Trophoblast cell (in vitro differentiated cells and primary cell): ENCODE results near the gene PGRMC2.
A peak's percentile ranks its signal among the peaks of the same experiment; 100 is the strongest.
"Not testable (repeated sequence)": the region's sequence is repeated elsewhere in the genome, so short reads cannot be mapped to it uniquely, and the experiment has no call there.

Experiments used
- DNase-seq, 2 donors: peaks; one replicate each; pipeline ENCODE4 v3.0.0-alpha.2; 2016
- H2AFZ ChIP-seq: 2 replicates; pipeline ENCODE4 v1.6.1; 2013; ENCODE audit warnings: low read length, moderate library complexity, mild to moderate bottlenecking; ENCODE audit not compliant: insufficient read depth, poor library complexity
- H2AK5ac ChIP-seq: 2 replicates; pipeline ENCODE4 v1.6.1; 2013; ENCODE audit warnings: mild to moderate bottlenecking, low read length
- H2BK120ac ChIP-seq: 2 replicates; pipeline ENCODE4 v1.6.1; 2013; ENCODE audit warnings: low read length, mild to moderate bottlenecking, moderate library complexity; ENCODE audit not compliant: insufficient read depth, poor library complexity
- H2BK12ac ChIP-seq: 2 replicates; pipeline ENCODE4 v1.6.1; 2013; ENCODE audit warnings: mild to moderate bottlenecking, low read length, moderate library complexity
- H2BK5ac ChIP-seq: 2 replicates; pipeline ENCODE4 v1.6.1; 2013; ENCODE audit warnings: low read length, low read depth, moderate library complexity, mild to moderate bottlenecking; ENCODE audit not compliant: poor library complexity
- H3K14ac ChIP-seq: 2 replicates; pipeline ENCODE4 v1.6.1; 2013; ENCODE audit warnings: mild to moderate bottlenecking, low read length
- H3K18ac ChIP-seq: 2 replicates; pipeline ENCODE4 v1.6.1; 2013; ENCODE audit warnings: mild to moderate bottlenecking, low read length
- H3K23ac ChIP-seq: 2 replicates; pipeline ENCODE4 v1.6.1; 2013; ENCODE audit warnings: low read length
- H3K27ac ChIP-seq: 2 replicates; pipeline ENCODE4 v1.5.1; 2013; ENCODE audit warnings: low read depth, mild to moderate bottlenecking, inconsistent platforms, low read length, moderate library complexity
- H3K27me3 ChIP-seq: 2 replicates; pipeline ENCODE4 v1.6.1; 2013; ENCODE audit warnings: inconsistent platforms, mild to moderate bottlenecking, low read length, moderate library complexity; ENCODE audit not compliant: insufficient read depth
- H3K36me3 ChIP-seq, 2 experiments: 1 replicate in 1 of 2; 2 replicates in 1 of 2; pipeline ENCODE4 v1.6.1; 2013; ENCODE audit warnings: low read length in 2 of 2, mild to moderate bottlenecking in 2 of 2, moderate library complexity in 1 of 2; ENCODE audit not compliant: insufficient read depth in 2 of 2, control insufficient read depth in 1 of 2
- H3K4ac ChIP-seq: 2 replicates; pipeline ENCODE4 v1.6.1; 2013; ENCODE audit warnings: low read depth, mild to moderate bottlenecking, low read length, moderate library complexity
- H3K4me1 ChIP-seq, 2 experiments: 1 replicate in 1 of 2; 2 replicates in 1 of 2; pipeline ENCODE4 v1.6.1; 2013; ENCODE audit warnings: low read length in 2 of 2, mild to moderate bottlenecking in 2 of 2, moderate library complexity in 1 of 2; ENCODE audit not compliant: insufficient read depth in 2 of 2, control insufficient read depth in 1 of 2
- H3K4me2 ChIP-seq: 2 replicates; pipeline ENCODE4 v1.6.1; 2013; ENCODE audit warnings: inconsistent platforms, mild to moderate bottlenecking, low read length, moderate library complexity
- H3K4me3 ChIP-seq: 2 replicates; pipeline ENCODE4 v1.5.1; 2013; ENCODE audit warnings: mild to moderate bottlenecking, low read depth, low read length, inconsistent platforms
- H3K79me1 ChIP-seq: one replicate; pipeline ENCODE4 v1.6.1; 2013; ENCODE audit warnings: low read length
- H3K79me2 ChIP-seq: 2 replicates; pipeline ENCODE4 v1.6.1; 2013; ENCODE audit warnings: low read length, mild to moderate bottlenecking; ENCODE audit not compliant: control insufficient read depth, insufficient read depth, poor library complexity
- H3K9ac ChIP-seq: 2 replicates; pipeline ENCODE4 v1.6.1; 2013; ENCODE audit warnings: mild to moderate bottlenecking, low read length
- H3K9me3 ChIP-seq: 2 replicates; pipeline ENCODE4 v1.6.1; 2013; ENCODE audit warnings: low read depth, mild to moderate bottlenecking, control low read depth, inconsistent platforms, low read length; ENCODE audit not compliant: insufficient read depth
- H4K12ac ChIP-seq: 2 replicates; pipeline ENCODE4 v1.6.1; 2013; ENCODE audit warnings: low read depth, mild to moderate bottlenecking, low read length, moderate library complexity
- H4K8ac ChIP-seq: 2 replicates; pipeline ENCODE4 v1.6.1; 2013; ENCODE audit warnings: low read depth, mild to moderate bottlenecking, low read length, moderate library complexity
- H4K91ac ChIP-seq: one replicate; pipeline ENCODE4 v1.6.1; 2013; ENCODE audit warnings: low read depth, mild to moderate bottlenecking, low read length, moderate library complexity
- WGBS: extraction: QIAGEN DNeasy Blood & Tissue Kit; methylation state at CpG from one replicate; pipeline ENCODE4 v1.1.7; 2013; ENCODE audit warnings: missing lambda C conversion rate; ENCODE audit not compliant: insufficient read length, insufficient coverage; ENCODE audit errors: extremely low coverage; 5-methylcytosine and 5-hydroxymethylcytosine counted together

Gene PGRMC2

DNA sequence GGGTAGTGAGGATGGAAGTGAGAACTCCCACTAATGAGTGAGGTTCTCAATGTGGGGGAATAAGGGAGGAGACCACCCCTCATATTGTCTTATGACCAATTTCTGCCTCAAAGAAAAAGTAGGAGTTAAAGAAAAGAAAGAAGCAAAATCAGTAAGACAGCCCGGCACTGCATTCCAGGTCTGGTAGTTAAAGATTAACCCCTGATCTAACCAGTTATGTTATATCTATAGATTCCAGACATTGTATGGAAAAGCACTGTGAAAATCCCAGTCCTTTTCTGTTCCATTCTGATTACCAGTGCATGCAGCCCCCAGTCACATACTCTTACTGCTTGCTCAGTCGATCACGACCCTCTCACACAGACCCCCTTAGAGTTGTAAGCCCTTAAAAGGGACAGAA lies 20.4 kb downstream of the PGRMC2 start:
- H4K8ac ChIP-seq, H2BK120ac ChIP-seq, H2AK5ac ChIP-seq, H2AFZ ChIP-seq, H3K36me3 ChIP-seq, H3K79me2 ChIP-seq, H3K27ac ChIP-seq, H4K91ac ChIP-seq, H3K27me3 ChIP-seq, DNase-seq, H3K18ac ChIP-seq, H3K4ac ChIP-seq, H3K4me1 ChIP-seq, H3K23ac ChIP-seq, H4K12ac ChIP-seq, H3K14ac ChIP-seq, H3K4me2 ChIP-seq, H2BK5ac ChIP-seq, H3K79me1 ChIP-seq, H3K9ac ChIP-seq, H3K4me3 ChIP-seq, H2BK12ac ChIP-seq, H3K9me3 ChIP-seq: not testable (repeated sequence)
- no CpG with 5 or more reads among the region's 3 CpGs for WGBS

GRCh38 chr4:128265550-128265949 lies 22.1 kb downstream of the PGRMC2 start:
- H2BK5ac ChIP-seq: not testable (repeated sequence)

DNA sequence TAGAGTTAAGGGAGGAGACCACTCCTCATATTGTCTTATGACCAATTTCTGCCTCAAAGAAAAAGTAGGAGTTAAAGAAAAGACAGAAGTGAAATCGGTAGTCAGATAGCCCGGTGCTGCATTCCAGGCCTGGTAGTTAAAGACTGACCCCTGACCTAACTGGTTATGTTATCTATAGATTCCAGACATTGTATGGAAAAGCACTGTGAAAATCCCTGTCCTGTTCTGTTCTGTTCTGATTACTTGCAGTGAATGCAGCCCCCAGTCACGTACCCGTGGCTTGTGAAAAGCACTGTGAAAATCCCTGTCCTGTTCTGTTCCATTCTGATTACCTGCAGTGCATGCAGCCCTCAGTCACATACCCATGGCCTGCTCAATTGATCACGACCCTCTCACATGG lies 27.7 kb downstream of the PGRMC2 start:
- peak overlapping the region; percentile 83 for H4K91ac ChIP-seq
- not testable (repeated sequence) for H3K9me3 ChIP-seq, H3K79me2 ChIP-seq, H3K4me3 ChIP-seq, H3K4ac ChIP-seq, H3K9ac ChIP-seq, H4K12ac ChIP-seq, H3K4me1 ChIP-seq, H3K4me2 ChIP-seq, H2AK5ac ChIP-seq, H3K27me3 ChIP-seq, H3K36me3 ChIP-seq, H2AFZ ChIP-seq, H3K23ac ChIP-seq, H2BK12ac ChIP-seq
- WGBS: no CpG with 5 or more reads among the region's 5 CpGs
- H4K8ac ChIP-seq: peak overlapping the region; percentile 31
- H3K14ac ChIP-seq: peak overlapping the region; percentile 49
- DNase-seq: peak; percentile 8 to 47
- peaks cover 15% of the 10 kb centered on the region for H3K79me1 ChIP-seq
- H2BK120ac ChIP-seq: peak overlapping the region; percentile 60
- H3K27ac ChIP-seq: peak overlapping the region; percentile 74
- H2BK5ac ChIP-seq: peak overlapping the region; percentile 65
- H3K18ac ChIP-seq: peak overlapping the region; percentile 93

More at GRCh38 chr4:128265550-128265949, 22.1 kb downstream of the PGRMC2 start:
- peak; percentile 51 to 76 for DNase-seq
- H4K91ac ChIP-seq, H4K8ac ChIP-seq, H3K79me1 ChIP-seq, H3K4me2 ChIP-seq, H3K4ac ChIP-seq, H3K23ac ChIP-seq, H4K12ac ChIP-seq, H3K36me3 ChIP-seq, H2AFZ ChIP-seq, H2BK12ac ChIP-seq, H3K4me1 ChIP-seq, H3K14ac ChIP-seq, H3K9me3 ChIP-seq, H3K27ac ChIP-seq, H3K79me2 ChIP-seq, H2AK5ac ChIP-seq, H3K18ac ChIP-seq, H3K9ac ChIP-seq, H3K27me3 ChIP-seq, H2BK120ac ChIP-seq, H3K4me3 ChIP-seq: not testable (repeated sequence)
- no CpG with 5 or more reads among the region's 3 CpGs for WGBS

- peak overlapping the region; percentile 20 for H2BK5ac ChIP-seq
- H3K36me3 ChIP-seq, H3K18ac ChIP-seq, H2AFZ ChIP-seq, H4K91ac ChIP-seq, H4K8ac ChIP-seq, H3K79me2 ChIP-seq, H3K4me1 ChIP-seq, H3K27me3 ChIP-seq, H3K9me3 ChIP-seq, H3K4me2 ChIP-seq, H4K12ac ChIP-seq, H3K23ac ChIP-seq, H3K4me3 ChIP-seq, H3K14ac ChIP-seq, H3K4ac ChIP-seq, H3K9ac ChIP-seq, H3K27ac ChIP-seq, H2AK5ac ChIP-seq: not testable (repeated sequence)
- no CpG with 5 or more reads among the region's 4 CpGs for WGBS
- H2BK120ac ChIP-seq: peak overlapping the region; percentile 17
- H3K79me1 ChIP-seq: peaks cover 15% of the 10 kb centered on the region
- peak overlapping the region; percentile 6 for H2BK12ac ChIP-seq
- DNase-seq: peak; percentile 51 to 84
Measured at GRCh38 chr4:128258166-128258565, 29.4 kb downstream of the PGRMC2 start.
